ENCODE data around the gene STK38L.

The STK38L gene

DNA sequence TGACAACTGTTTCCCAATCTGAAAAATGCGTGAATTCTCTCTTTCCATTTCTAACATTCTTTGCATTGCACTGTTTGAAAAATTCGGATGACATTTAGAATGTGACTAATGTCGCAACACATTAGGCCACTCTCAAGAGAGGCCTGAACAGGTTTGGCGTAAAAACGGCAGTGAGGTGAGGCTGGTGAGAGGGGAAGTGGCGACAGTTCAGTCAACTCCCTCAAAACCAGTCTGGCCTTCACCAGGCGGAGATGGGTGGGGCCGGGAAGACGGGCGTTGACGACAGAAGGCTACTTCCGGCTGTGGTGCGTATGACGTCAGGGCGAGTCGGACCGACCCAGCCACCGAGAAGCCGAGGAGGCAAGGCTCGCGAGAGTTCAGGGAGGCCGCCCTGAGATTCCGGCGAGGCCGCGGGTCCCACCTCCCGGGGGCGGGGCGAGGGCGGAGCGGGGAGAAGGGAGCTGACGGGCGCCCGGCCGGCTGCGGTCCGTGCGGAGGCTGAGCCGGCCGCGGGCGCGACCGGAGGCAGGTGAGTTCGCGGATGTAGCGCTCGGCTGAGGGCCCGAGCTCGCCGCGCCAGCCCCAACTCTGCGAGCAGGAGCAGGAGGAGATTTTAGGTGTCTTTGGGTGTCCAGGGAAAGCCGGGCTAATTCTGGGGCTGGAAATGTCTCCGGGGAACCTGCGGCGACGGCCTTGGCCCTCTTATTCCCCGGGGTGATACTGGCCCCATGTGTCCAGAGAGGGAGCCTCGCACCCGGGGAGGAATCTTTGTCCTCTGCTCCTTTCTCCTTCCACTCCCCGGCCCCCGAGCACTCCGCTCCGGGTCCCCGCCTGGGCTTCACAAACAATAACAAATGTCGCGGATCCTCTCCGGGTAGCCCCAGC is at the start of gene STK38L:
Gene STK38L, plus strand, starts transcription at position 483 of the 885 bp plus-strand sequence. CDS start 53,435 bp downstream, outside the sequence.
- DNase-seq: peak; percentile 99

DNA sequence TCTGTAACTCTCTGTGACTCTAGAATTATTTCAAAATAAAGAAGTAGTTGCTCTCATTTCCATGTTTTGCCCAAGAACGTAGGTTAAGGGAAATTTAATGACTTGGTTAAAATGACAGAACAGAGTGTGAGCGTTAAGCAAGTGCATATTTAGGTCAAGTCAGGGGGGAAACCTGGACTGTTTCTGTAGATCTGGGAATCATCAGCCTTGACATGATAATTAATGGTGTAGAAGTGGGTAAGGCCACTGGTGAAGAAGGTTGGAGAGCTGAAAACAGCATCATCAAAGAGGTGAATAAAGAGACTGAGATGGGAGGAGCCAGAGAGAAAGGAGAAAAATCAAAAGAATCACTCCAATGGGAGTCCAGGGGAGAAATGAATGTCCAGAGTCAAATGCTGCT is 49.4 kb upstream of the STK38L start:
- DNase-seq: peak; percentile 62

DNA sequence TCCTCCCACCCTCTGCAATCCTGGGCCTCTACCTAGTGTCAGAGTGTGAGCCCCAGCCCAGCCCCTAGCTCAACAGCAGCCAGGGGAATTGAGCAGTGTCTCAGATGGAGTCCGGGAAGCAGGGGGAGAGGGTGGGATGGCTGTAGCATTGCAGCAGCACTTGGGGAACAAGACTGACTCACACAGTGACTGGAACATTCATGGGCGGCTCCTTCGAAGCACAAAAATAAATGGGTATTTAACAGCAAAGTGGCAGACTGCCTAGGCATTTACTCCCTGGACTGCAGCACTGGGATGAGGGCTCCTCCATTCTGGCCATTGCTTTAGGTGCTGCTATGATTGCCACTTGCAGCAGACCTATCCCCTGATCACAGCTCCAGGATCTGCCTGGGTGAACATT is 46.0 kb upstream of the STK38L start:
- peak; percentile 76 for DNase-seq

DNA sequence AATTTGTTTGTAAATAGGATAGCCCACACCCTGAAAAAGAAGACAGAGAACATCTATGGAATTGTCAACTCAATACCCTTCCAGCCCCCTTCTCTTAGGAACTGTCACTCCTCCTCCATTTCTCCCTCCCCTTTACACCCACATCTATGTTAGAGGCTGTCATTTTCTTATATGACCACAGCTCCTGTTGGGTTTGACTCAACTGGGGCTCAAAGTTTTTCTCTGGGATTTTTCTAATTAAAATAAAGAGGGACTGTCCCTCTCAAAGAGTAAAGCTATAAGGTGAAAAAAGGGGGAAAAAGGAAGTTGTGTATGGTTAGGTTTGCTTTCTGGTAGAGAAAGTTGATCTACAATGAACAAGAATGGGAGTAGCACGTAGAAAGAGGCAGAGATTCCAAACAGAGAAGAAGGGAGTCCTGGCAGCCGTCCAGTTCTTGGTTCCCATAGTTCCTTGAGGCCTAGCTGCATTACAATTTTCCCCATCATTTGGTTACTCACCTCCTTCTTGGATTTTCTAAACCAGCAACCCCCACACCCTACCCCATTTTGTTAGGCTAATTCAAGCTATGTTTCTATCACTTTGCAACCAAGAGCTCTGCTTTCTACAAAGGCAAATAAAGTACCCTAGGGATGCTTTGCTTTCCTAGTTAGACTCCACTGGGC is 44.3 kb upstream of the STK38L start:
- no peak for DNase-seq

DNA sequence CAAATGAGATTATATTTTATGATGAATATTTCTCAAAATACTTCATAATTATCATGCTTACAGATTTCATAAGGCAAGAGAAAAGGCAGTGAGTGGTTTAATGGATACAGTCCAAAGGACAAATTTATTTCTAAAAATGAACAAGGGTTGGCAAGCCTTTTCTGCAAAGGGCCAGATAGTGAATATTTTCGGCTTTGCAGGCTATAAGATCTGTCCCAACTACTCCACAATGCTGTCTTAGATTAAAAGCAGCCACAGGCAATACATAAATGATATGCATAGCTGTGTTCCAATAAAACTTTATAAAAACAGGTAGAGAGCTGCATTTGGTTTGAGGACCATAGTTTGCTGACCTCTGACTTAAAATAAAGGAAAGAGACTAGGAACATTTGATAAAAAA is 42.9 kb upstream of the STK38L start:
- no peak for DNase-seq

DNA sequence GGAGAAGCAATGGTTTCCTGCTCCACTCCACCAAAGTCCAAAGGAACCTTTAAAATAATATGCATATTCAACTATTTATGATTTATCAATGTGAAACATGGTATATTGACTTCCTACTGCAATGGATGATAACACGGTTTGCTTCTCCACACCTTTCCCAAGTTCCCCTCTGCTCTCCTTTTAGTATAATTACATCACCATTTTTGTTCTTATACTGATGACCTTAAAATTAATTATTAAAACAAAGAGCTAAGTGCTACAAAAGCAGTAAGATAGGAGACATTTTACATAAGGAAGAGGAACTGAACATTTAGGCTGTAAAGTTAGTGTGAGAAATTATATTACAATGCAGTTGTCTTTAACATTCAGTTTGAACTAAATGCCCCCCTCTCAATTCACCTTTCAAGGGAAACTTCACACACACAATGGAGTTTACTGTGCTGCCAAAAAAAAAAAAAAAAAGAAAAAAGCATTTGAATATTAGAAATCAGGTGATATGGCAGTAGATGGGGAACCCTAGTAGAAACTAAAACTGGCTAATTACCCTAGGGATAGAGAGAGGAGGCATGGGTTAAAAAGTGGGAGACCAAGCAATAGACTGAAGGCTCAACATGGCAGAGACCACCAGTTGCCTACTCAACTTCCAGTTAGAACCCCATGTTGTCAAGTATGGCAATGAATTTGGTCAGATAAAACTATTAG is 37.1 kb upstream of the STK38L start:
- DNase-seq: no peak

DNA sequence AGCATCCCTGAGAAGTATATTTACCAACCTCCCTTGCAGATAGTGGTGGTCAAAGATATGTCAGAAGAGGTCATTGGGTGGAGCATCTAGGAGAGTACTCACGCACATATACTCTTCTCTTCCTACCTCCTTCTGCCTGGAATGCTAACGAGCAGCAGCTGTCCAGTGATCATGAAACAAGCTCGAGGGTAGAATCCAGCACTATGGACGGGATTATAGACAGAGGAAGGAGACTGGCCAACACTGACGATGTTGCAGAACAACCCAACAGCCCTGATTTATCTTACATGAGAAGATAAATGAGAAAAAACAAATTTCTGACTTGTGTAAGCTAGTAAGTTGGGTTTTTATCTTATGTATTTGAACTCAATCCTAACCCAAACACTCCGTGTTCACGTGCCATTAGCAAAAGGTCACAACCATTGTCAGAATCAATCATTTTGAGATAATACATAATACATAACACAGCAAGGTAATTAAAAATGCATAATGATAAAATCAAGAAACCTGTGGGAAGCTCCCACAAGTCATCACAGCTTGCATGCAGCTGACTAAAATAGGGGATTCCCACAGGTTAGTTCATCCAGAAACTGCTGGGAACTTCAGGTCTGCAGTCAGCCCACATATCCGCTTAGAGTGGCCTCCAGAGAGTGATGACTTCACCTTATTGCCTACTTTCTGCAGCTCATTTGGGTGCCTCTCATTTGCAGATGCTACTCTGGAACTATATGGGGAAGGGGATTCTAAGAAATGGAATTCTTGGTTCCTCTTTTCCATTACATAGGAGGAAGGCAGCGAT is 36.3 kb upstream of the STK38L start:
- no peak for DNase-seq

DNA sequence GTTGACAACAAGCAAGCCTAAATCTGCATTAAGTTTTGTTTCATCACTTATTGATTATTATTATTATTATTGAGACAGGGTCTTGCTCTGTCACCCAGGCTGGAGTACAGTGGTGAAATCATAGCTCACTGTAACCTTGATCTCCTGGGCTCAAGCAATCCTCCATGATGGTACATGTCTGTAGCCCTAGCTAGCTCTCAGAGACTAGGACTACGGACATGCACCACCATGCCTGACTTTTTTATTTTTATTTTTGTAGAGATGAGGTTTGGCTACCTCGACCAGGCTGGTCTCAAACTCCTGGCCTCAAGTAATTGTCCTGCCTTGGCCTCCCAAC is 35.7 kb upstream of the STK38L start:
- DNase-seq: no peak

DNA sequence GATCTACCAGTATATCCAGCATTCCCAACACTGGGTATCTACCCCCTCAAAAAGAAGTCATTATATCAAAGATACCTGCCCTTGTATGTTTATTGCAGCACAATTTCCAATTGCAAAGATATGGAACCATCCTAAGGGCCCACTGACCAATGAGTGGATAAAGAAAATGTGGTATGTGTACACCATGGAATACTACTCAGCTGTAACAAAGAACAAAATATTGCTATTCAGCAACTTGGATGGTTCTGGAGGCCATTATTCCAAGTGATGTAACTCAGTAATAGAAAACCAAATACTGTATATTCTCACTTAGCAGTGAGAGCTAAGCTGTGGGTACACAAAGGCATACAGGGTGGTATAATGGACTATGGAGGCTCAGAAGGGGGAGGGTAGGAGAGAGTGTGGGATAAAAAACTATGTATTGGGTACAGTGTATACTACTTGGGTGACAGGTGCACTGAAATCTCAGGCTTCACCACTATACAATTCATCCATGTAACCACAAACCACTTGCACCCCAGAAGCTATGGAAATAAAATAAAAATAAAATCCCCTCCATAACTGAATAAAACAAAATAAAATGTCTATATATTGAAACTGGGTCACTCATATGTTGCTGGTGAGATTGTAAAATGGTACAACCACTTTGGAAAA is 34.7 kb upstream of the STK38L start:
- DNase-seq: no peak

DNA sequence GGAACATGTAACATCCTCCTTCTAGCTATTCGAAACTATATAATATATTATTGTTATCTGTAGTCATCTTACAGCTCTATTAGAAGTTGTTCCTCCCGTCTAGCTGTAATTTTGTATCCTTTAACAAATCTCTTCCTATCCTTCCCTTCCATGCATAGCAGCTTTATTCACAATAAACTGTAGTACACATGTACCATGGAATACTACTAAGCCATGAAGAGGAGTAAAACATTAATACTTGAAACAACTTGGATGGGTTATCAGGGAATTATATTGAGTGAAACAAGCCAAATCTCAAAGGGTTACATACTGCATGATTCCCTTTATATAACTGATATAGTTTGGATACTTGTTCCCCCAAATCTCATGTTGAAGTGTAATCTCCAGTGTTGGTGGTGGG is 33.9 kb upstream of the STK38L start:
- no peak for DNase-seq

DNA sequence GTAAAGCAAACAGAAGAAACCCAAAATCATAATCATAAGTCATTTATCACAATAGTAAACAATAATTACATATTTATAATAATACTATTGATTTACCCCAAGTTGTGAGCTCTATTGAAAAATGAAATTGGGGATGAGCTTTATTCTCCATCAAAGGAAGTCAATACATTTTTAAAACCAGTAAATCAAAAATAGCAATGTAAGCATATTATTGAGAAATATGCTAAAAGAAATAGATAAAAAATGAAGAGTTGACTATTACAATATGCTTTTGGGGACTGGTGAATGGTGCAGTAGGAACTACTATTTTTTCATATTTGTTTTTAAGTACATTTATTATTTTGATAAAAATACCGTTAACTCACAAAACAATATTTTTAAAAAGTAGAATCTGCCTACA is 31.2 kb upstream of the STK38L start:
- DNase-seq: no peak

DNA sequence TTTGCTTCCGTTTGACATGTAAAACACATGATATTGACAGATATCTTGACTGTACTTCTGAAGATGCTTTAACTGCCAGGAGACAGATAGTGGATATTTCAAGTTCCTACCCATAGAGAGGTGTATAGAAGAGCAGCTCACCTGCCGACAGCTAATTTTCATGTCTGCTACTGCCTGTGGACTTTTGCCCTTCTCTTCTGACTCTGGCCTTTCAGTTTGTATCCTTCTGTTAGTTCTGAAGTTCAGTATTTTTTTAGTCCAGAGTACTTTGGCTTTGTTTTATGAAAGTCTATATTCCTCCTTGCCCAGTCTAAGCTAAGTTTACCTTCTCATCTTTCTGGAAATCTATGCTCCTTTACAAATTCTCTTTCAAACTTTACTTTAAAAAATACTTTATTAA is 30.8 kb upstream of the STK38L start:
- no peak for DNase-seq

DNA sequence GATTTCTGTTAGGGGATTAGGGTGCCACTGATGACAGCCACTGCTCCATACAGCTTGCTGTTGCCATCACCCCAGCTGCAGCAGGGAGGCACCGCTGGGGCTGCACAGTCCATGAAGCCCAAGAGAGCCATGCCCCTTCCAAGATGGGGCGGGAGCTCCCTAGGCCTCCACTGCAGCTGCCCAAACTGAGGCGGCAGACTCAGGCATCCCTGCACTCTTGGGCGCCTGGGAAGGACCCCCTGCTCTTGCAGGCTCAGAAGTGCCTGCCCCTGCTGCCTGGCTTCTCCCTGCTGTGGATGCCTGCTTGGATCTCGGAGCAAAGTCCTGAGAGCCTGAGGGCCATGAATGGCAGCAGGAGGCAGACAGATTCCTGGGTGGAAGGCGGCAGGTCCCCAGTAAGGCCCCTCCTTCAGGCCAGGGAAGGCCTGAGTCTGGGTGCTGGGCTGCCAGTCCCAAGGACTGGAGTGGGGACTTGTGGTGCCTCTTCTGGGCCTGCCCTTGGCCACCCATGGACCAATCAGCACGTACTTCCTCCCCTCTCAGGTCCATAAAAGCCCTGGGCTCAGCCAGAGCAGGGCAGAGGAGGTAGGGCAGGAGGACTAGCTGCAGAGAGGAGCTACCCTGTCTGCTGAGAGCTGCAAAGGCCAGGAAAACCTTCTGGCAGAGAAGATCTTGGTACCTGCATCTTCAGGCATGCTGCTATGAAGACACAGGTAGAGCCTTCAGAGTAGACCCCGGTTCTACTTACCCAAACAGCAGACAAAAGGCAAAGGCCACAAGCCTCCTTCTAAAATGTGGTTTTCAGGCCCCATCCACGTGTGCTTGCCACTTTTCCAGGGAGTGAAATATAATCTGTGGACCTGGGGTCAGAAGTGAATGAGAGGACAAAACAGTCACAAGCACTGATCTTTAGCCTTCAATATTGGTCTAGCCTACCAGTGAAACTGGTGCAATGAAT is 30.0 kb upstream of the STK38L start:
- DNase-seq: no peak

DNA sequence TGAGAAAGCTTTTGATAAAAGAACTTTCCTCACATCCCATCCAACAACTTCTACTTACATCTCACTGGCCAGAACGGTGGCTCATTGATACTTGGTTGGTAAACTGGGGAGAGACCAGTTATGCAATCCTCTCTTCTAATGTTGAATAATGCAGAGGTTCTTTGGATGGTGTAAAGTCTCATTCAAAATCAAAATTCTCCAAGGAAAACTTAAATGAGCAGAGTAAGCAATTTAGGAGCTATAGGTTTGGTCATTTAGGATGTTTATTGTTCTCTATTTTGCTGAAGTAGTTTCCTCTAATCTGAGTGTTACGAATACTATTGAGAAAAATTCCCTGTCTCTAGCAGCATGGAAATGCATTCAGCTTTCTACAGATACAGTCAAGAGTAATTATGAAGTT is 26.5 kb upstream of the STK38L start:
- no peak for DNase-seq

DNA sequence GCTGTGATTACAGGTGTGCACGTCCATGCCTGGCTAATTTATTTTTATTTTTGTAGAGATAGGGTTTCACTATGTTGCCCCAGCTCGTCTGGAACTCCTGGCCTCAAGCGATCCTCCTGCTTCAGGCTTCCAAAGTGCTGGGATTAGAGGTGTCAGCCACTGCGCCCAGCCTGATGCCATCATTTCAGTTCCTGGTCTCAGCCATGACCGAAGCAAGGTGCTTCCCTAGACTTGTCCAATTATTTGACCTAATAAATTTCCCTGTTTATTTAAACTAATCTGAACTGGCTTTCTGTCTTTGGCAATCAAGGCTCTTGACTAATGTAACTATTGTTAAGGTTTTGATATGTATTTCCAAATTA is 24.4 kb upstream of the STK38L start:
- DNase-seq: no peak

DNA sequence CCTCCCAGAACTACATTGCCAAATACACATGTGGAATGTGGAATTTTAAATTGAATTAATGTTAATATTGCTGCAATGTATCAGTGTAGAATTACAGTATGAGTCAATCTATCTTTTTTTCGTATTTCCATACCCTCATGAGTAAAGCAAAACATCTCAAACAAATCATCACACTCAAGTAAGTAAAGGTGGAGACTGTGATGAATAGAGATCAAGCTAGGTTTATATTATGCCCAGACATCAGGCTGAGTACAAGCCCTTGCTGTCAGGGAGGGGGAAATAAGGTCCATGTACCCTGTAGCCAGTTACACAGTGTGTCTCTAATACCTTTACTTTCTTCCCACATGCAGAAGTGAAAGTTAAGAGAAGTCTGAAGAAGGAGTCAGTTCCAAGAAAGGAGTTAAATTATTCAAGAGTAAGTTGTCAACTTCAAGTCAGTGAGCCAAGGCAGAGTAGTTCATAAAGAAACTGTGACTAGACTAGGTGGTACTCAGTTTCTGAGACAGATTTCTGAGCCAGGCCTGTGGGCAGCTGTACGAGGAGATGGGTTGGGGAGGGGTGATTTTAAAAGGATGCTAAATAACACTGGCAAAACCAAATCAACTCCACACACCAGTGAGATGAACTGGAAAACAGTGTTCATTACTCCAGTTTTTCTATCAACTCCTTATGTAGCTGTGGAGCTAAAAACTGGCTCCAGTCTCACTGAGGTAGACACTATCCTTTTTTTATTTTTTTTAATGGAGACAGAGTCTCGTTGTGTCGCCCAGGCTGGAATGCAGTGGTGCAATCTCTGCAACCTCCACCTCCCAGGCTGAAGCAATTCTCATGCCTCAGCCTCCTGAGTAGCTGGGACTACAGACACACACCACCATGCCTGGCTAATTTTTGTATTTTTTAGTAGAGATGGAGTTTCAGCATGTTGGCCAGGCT is 23.8 kb upstream of the STK38L start:
- no peak for DNase-seq

DNA sequence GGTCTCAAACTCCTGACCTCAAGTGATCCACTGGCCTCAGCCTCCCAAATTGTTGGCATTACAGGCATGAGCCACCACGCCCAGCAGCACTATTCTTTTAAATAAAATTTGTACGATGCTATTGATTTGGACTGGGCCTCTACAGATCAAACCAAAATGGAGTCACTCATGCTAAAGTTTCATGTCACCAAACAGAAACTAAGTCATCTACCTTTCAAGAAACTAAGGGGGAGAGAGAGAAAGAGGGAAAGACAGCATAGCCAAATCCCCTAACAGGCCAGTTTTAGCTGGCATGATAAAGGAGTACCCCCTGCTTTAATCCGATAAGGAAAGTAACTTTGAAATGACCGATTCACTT is 23.1 kb upstream of the STK38L start:
- no peak for DNase-seq

DNA sequence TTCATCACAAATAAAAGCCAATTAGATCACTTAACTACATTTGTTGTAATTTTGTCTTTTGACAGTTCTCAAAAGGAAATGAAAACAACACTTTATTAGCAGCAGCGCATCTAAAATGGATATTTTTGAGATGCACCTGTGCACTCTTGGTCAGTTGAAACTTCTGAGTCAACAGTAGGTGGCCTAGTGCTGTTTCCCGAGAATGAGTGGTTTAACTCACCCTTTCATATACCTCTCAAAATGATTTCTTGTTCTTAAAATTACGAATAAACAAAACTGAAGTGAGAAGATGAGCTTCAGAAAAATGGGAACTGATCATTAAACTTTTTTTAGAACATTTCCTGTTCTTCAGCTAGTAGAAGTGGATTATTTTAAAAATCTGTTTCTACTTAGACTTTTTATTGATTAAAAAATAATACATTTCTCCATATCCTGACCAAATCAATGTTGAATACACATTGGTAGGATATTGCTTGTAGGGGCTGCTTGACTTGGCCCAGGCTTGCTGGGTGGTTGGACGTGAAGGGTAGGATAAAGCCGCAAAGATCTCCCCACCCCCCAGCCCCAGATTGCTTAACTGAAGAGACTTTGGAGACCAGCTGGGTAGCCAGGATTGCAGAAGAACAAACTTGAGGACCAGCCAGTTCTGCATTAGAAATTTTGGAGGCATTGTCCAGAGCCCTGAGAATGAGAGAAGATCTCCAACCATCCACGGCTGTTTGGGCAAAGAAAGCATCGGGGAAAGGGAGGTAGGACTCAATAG is 22.3 kb upstream of the STK38L start:
- no peak for DNase-seq

DNA sequence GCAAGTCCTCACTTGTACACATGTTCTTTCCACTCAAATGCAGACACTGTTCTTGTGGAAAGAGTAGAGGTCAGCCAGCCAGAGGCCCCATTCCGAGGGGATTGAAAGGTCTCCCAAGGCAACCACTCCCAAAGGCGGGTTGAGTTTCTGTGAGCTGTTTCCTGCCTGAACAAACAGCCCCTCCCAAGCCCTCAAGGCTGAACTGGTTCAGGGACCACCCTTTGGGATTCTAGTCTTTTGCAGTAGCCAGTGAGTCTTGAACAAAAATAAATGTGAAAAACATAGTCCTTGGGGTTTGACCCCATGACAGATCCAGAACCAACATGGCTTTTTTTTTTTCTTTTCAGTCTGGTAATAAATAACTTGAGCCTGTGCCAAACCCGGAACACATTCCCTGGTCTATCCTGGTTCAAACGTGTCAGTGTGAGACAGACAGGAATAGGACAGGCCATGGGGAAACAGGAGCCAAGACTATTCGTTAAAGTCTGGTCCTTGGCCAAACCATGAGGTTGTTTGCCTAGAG is 17.6 kb upstream of the STK38L start:
- no peak for DNase-seq
